ENCODE measurements around the gene KDM3B.

Gene KDM3B

DNA sequence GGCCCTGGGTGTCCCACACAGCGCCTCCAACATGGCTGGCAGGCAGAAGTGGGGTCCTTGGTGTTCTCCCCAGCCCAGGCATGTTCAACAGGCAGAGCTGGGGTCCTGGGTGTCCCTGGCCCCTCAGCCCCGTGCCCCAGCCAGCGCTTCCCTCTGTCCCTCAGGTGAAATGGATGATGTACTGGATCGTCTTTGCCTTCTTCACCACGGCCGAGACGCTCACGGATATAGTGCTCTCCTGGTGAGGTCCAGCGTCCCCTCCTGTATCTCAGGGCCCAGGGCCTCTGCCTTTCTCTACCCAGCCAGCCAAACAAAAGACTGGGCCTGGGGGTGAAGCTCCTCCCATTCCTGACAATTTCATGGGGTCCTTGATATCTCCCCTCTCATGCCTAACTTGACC is 88.7 kb downstream of the KDM3B start:
- ATAC-seq (ENCODE audit: low read depth), result no peak
- peaks cover 4% of the 10 kb centered on the region for H3K27me3 Mint-ChIP-seq
- no peak overlapping the region for H3K27ac Mint-ChIP-seq
- no peaks in the 10 kb centered on the region for H3K9me3 Mint-ChIP-seq
- DNase-seq (ENCODE audit: low spot score in 2 of 2), result no peak
- no peaks in the 10 kb centered on the region for H3K36me3 Mint-ChIP-seq
- H3K4me3 Mint-ChIP-seq, result no peak overlapping the region
- H3K4me1 Mint-ChIP-seq, result peaks cover 13% of the 10 kb centered on the region

DNA sequence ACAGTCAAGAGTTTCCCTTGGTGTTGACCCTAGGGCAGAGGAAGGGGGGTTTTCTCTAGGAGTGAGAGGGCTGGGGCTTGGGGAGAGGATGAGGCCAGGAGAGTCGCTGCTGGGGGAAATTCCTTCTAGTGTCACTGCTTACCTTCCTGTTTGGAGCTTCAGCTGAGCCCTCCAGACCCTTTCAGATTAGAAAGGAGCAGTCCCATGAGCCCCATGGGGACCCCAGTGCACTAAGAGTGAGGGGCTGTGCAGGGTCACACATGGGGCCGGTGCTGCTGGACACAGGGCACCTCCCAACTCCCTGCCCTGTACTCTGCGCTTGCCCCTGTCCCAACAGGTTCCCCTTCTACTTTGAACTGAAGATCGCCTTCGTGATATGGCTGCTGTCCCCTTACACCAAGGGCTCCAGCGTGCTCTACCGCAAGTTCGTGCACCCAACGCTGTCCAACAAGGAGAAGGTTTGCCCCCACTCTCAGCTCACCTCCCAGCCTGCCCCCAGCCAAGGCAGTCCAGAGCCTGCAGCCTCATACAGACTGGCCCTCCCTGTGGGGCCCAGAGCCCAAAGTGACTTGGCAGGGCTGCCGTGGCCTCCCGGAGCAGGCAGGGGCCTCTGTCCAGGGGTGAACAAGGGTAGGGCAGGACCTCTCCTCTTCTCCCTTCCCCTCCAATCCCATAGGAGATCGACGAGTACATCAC is 91.7 kb downstream of the KDM3B start:
- no peaks in the 10 kb centered on the region for H3K36me3 Mint-ChIP-seq

DNA sequence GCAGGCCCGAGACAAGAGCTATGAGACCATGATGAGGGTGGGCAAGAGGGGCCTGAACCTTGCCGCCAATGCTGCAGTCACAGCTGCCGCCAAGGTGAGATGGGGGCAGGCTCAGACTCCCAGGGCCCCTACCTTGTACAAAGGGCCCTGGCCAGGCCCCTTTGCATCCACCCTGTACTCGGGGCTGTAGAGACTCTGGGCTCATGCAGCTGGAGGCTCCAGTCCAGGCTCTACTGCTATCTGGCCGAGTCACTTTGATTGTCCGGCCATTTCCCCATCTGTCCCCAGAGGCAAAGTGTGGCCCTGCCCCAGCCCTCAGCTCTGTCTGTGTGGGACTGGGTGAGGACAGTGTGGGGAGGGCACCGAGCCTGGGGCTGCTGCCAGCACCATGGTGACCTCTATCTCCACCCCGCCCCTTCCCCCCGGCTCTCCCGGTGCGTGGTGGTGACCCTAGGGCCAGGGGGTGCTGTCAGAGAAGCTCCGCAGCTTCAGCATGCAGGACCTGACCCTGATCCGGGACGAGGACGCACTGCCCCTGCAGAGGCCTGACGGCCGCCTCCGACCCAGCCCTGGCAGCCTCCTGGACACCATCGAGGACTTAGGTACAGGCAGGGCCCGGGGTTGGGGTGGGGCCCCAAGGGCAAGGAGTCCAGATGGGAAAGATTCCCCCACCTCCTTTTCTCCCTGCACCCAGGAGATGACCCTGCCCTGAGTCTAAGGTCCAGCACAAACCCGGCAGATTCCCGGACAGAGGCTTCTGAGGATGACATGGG is 92.5 kb downstream of the KDM3B start:
- DNase-seq (ENCODE audit: low spot score in 2 of 2) (no peak), ATAC-seq (ENCODE audit: low read depth) (no peak)
- H3K4me3 Mint-ChIP-seq, result no peak overlapping the region
- peaks cover 3% of the 10 kb centered on the region for H3K27me3 Mint-ChIP-seq
- H3K9me3 Mint-ChIP-seq, result no peaks in the 10 kb centered on the region
- H3K4me1 Mint-ChIP-seq, result peaks cover 2% of the 10 kb centered on the region
- H3K27ac Mint-ChIP-seq, result no peak overlapping the region
- H3K36me3 Mint-ChIP-seq, result no peaks in the 10 kb centered on the region

More for the DNA sequence above, 91.7 kb downstream of the KDM3B start:
- Mint-ChIP-seq H3K9me3 (no peaks in the 10 kb centered on the region), H3K4me3 (no peak overlapping the region), H3K4me1 (no peaks in the 10 kb centered on the region), H3K27ac (no peak overlapping the region), H3K27me3 (peaks cover 2% of the 10 kb centered on the region)
- DNase-seq (ENCODE audit: low spot score in 2 of 2), result no peak
- ATAC-seq (ENCODE audit: low read depth), result no peak

DNA sequence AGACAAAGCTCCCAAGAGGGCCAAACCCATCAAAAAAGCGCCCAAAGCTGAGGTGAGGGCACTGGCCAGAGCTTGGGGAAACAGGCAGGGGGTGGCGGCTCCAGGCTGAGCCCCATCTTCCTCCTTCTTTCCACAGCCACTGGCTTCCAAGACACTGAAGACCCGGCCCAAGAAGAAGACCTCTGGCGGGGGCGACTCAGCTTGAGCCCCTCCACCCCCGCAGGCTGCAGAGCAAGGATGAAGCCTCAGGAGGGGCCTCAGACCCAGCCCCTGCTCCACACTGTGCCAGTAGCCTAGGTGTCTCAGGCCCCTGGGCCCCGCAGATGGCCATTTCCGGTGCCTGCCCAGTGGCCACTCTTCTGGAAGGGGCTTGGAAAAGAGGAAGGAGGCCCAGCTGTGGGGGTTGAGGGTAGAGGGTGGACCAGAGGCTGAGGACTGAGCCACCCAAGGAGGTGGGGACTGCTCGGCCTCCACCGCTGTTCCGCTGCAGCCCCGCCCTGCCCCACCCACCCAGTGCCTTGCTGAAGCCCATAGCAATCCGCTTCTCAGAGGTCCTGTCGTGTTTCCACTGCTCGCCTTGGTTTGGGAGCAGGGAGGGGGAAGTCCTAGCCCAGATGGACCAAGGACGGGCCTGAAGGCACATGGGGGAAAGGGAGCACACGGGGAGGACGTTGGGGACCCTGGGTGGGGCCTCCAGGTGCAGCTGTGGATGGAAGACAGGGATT is 93.2 kb downstream of the KDM3B start:
- no peaks in the 10 kb centered on the region for H3K36me3 Mint-ChIP-seq
- DNase-seq (ENCODE audit: low spot score in 2 of 2) (no peak), ATAC-seq (ENCODE audit: low read depth) (no peak)
- peaks cover 2% of the 10 kb centered on the region for H3K4me1 Mint-ChIP-seq
- H3K27ac Mint-ChIP-seq, result no peak overlapping the region
- H3K4me3 Mint-ChIP-seq, result no peak overlapping the region
- peaks cover 1% of the 10 kb centered on the region for H3K27me3 Mint-ChIP-seq
- H3K9me3 Mint-ChIP-seq, result no peaks in the 10 kb centered on the region

DNA sequence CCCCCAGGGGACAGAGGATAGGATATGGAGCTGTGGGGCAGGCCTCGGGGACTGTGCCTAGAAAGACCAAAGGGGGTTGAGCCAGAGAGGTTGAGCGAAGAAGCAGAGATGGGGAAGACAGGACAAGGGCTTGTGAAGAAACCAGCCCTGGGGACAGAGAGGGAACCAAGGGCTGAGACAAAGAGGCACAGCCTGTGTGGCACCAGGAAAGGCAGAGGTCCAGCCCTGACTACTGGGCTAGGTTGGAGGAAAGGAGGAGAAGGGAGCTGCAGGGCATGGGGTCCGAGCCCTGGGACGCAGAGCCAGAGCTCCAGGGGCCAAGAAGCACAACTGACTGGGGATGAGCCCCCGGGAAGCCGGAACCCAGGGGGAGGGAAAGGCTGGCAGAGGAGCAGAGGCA is 95.6 kb downstream of the KDM3B start:
- DNase-seq (ENCODE audit: low spot score in 2 of 2) (no peak), ATAC-seq (ENCODE audit: low read depth) (no peak)
- Mint-ChIP-seq H3K4me1 (peaks cover 2% of the 10 kb centered on the region), H3K4me3 (no peak overlapping the region), H3K27me3 (peaks cover 3% of the 10 kb centered on the region), H3K9me3 (no peaks in the 10 kb centered on the region), H3K36me3 (no peaks in the 10 kb centered on the region), H3K27ac (peak overlapping the region; percentile 2)

DNA sequence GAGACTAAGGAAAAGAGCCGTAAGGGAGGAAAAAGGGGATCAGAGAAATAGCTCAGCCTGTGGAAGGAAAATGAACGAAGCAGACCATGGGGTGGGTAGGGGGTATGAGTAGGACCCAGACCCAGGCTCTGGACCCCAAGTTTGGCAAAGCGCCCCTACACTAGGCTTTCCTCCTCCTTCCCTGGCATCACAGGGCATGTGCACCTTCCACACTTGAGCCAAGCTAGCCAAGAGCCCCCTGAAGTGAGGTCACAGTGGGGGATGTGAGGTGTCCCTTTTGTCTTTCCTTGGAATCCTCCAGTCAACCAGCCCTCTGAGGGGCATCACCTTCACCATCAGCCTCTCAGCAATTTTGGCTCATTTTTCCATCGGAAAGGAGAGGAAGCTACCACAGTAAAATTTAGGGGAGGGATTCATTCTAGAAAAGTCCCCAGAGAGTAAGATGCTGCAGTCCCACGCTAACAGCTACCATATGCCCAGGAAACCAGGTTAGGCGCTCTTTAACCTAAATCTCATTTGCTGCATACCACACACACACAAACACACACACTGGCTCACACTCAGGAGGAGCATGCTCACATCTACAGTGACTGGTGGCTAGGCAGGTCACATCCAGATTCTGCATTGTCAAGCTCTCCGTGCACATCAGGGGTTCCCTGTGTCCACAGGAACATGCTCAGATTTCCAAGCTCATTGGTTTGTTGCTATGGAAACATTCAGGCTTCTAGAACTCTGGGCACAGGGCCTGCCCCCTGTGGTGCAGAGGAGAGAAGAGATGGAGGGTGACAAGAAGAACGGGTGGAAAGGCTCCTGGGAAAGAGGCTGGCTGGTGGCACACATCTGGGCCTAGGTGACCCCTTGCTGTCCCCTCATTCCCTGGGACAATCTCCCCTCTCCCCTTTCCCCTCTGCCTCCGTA is 96.3 kb downstream of the KDM3B start:
- H3K4me3 Mint-ChIP-seq, result no peak overlapping the region
- H3K9me3 Mint-ChIP-seq, result no peaks in the 10 kb centered on the region
- no peak for ATAC-seq (ENCODE audit: low read depth)
- peaks cover 2% of the 10 kb centered on the region for H3K4me1 Mint-ChIP-seq
- no peak overlapping the region for H3K27ac Mint-ChIP-seq
- no peaks in the 10 kb centered on the region for H3K36me3 Mint-ChIP-seq
- no peak for DNase-seq (ENCODE audit: low spot score in 2 of 2)
- peaks cover 3% of the 10 kb centered on the region for H3K27me3 Mint-ChIP-seq

DNA sequence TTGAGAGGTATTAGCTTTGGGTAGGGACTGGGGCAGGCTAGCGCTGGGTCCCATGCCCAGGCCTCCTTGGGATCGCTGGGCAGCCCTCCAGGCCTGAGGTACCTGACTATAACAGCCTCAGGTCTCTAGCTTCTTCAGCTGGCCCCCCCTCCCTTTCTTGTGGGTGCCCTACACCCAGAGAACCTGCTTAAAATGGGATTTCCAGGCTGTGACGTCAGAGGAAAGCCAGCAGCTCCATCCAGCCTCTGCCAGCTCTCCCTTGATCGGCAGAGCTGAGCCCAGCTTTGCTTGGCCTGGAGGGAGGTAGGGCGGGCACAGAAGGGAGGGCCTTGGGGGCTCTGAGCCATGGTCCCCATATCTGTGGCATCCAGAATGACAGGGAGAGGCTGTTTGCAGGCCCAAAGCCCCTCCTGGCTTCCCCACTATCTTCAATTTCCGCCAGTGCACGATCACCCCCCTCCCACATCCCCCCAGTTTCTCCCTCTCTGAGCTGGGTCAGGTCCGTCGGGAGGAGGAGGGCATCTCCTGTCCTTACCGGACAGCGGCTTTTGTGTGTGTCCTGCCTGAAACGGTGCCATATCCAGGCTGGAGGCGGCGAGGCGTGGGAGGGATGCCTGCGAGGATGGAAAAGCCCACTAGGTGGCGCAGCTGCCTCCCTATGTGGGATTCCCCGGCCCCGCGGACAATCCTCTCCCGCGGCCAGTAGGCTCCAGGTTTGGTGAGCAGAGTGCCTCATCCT is 97.2 kb downstream of the KDM3B start:
- Mint-ChIP-seq H3K4me1 (peaks cover 2% of the 10 kb centered on the region), H3K27me3 (peaks cover 3% of the 10 kb centered on the region), H3K36me3 (no peaks in the 10 kb centered on the region), H3K4me3 (no peak overlapping the region), H3K27ac (no peak overlapping the region), H3K9me3 (no peaks in the 10 kb centered on the region)
- DNase-seq (ENCODE audit: low spot score in 2 of 2) (peak; percentile 74 to 84), ATAC-seq (ENCODE audit: low read depth) (peak; percentile 93)

DNA sequence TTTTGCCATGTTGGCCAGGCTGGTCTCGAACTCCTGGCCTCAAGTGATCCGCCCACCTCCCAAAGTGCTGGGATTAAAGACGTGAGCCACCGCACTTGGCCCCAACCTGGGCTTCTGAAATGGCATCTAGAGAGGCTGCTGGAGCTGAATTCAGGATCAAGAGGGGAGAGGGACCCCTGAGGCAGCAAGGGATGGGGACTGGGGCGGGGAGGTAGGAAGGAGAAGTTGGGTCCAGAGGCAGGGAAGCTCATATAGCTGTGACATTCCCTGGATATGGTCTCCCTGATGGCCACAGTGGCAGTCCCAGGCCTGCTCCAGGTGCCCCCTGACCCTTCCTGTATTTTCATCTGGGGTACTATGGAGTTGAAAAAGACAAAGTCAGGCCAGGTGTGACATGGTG is 98.5 kb downstream of the KDM3B start:
- DNase-seq (ENCODE audit: low spot score in 2 of 2), result no peak
- Mint-ChIP-seq H3K4me3 (no peak overlapping the region), H3K27ac (no peak overlapping the region), H3K36me3 (no peaks in the 10 kb centered on the region), H3K9me3 (no peaks in the 10 kb centered on the region), H3K4me1 (peaks cover 2% of the 10 kb centered on the region), H3K27me3 (peaks cover 3% of the 10 kb centered on the region)
- ATAC-seq (ENCODE audit: low read depth), result no peak

DNA sequence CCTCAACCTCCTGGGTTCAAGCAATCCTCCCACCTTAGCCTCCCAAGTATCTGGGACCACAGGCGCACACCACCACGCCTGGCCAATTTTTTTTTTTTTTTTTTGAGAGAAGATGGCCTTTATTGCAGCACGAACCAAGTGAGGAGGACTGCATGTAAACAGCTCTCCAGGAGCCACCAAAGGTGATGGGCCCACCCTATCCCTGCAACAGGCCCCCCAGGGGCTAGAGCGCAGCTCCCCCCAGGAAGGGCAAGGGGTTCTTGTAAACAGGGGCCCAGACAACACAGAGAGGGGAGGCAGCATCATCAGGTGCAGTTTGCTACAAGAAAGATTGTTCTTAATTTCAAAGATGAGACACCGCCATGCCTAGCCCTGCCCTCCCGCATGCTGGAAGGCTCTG is 100.2 kb downstream of the KDM3B start:
- H3K9me3 Mint-ChIP-seq, result no peaks in the 10 kb centered on the region
- no peaks in the 10 kb centered on the region for H3K36me3 Mint-ChIP-seq
- peaks cover 3% of the 10 kb centered on the region for H3K27me3 Mint-ChIP-seq
- no peak overlapping the region for H3K27ac Mint-ChIP-seq
- ATAC-seq (ENCODE audit: low read depth) (no peak), DNase-seq (ENCODE audit: low spot score in 2 of 2) (no peak)
- peaks cover 2% of the 10 kb centered on the region for H3K4me1 Mint-ChIP-seq
- H3K4me3 Mint-ChIP-seq, result no peak overlapping the region

DNA sequence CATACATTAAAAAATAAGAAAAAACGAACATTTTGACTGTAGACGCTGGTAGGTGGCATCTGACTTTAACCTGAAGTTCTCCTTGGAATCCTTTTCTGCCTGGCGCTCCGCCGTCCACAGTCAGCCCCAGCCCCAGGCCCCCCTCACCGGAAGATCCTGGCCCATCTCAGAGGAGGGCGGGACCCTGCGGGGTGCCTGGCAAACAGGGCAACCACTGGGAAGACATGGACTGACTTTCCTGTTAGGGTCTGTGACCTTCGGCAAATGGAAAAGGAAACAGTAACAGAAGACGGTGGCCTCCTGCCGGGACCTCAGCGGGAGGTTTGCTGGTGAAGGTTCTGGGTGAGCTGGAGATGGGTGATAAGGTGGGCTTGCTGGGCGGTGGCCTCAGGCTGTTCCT is 101.1 kb downstream of the KDM3B start:
- H3K9me3 Mint-ChIP-seq, result no peaks in the 10 kb centered on the region
- no peak overlapping the region for H3K4me3 Mint-ChIP-seq
- no peak overlapping the region for H3K27ac Mint-ChIP-seq
- DNase-seq (ENCODE audit: low spot score in 2 of 2) (no peak), ATAC-seq (ENCODE audit: low read depth) (no peak)
- peaks cover 4% of the 10 kb centered on the region for H3K4me1 Mint-ChIP-seq
- H3K27me3 Mint-ChIP-seq, result peaks cover 3% of the 10 kb centered on the region
- no peaks in the 10 kb centered on the region for H3K36me3 Mint-ChIP-seq

DNA sequence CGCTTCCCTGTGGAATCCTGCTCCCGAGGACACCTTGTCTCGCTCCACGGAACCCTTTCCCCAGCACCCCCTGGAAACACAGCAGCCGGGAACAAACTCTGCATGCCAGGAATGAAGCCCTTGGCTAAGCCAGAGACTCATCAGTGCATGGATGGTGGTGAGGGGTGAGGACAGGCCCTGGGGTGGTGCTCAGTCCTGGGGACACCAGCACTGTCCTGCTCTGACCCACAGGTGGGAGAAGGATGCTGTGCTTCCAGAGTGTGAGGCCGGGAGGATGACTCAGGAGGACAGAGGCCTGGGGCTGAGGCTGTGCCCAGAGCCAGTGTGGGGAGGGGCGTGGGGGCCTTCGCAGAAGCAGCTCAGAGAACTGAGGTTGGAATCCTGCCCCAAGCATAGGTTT is 101.6 kb downstream of the KDM3B start:
- Mint-ChIP-seq H3K27me3 (peaks cover 3% of the 10 kb centered on the region), H3K9me3 (no peaks in the 10 kb centered on the region), H3K27ac (no peak overlapping the region), H3K4me3 (no peak overlapping the region), H3K36me3 (no peaks in the 10 kb centered on the region), H3K4me1 (peaks cover 9% of the 10 kb centered on the region)
- no peak for DNase-seq (ENCODE audit: low spot score in 2 of 2)
- ATAC-seq (ENCODE audit: low read depth), result no peak

DNA sequence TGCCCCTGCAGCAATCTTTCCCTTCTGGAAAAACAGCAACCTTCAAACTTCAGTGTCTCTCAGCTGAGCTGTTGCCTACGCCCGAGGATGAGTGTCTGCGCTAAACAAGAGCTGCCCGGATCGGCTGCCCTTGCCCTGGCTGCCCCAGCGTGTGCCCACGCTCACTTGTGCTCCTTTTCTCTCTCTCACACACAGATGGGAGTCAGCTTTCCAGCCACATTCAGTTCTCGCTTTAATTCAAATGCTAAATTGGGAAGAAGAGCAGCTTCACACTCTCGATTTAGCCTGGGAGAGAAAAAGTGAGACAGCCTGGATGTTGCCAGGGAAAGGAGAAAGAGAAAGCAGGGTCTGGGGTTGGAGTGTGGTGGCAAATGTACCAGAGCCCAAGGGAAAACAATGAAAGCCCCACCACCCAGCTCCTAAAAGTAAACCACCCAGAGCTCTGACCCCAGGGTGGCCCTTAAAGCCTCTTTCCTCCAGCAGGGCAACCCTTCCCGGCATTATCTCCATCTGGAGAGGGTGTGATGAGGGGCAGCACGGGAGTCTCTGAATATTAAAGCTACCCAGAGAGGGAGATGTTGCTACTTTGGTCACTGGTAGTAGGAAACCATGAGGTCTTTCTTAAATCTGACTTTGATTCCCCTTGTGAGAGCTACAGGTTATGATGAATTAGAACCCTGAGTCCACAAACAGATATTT is 102.9 kb downstream of the KDM3B start:
- Mint-ChIP-seq H3K36me3 (no peaks in the 10 kb centered on the region), H3K4me3 (no peak overlapping the region), H3K27me3 (peaks cover 1% of the 10 kb centered on the region), H3K27ac (no peak overlapping the region), H3K4me1 (peaks cover 12% of the 10 kb centered on the region), H3K9me3 (no peaks in the 10 kb centered on the region)
- ATAC-seq (ENCODE audit: low read depth), result no peak
- DNase-seq (ENCODE audit: low spot score in 2 of 2), result no peak
